Measurements from ENCODE around the gene SIN3A.

DNA sequence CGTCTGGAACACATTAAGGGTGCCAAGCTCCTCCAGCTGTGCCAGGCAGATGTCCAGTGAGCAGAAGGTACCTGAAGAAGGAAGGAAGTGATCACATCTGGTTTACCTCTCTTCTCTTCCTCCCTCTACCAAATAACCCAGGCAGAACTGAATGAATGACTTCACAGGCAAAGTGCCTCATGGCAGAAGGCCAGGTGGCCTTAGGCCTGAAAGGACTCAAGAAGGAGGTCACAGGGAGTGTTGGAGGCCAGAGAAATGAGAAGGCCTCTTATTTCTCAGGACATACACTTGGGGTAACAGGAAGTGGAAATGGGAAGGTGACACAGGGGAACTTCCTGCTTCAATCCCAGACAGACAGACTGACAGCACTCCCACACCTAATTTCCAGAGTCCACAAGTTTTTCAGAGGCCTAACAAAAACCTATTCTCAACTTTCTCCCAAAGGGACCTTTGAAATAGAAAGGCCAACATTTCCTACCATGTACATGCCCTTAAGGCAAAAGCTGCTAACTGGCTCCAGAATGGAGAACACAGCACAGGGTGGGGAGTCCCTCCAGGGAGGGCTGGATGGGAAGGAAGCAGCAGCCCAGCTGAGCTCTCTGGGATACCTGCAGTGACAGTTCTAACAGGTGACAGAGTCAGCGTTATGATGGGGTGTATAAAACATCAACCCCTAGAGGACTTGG lies 17.6 kb upstream of the SIN3A start:
- no peak for TF ChIP-seq EZH2phosphoT487 (IDR thresholded peaks at IDR 0.05; ENCODE audit: borderline replicate concordance, low read length)
- TF ChIP-seq, protein P1, sequence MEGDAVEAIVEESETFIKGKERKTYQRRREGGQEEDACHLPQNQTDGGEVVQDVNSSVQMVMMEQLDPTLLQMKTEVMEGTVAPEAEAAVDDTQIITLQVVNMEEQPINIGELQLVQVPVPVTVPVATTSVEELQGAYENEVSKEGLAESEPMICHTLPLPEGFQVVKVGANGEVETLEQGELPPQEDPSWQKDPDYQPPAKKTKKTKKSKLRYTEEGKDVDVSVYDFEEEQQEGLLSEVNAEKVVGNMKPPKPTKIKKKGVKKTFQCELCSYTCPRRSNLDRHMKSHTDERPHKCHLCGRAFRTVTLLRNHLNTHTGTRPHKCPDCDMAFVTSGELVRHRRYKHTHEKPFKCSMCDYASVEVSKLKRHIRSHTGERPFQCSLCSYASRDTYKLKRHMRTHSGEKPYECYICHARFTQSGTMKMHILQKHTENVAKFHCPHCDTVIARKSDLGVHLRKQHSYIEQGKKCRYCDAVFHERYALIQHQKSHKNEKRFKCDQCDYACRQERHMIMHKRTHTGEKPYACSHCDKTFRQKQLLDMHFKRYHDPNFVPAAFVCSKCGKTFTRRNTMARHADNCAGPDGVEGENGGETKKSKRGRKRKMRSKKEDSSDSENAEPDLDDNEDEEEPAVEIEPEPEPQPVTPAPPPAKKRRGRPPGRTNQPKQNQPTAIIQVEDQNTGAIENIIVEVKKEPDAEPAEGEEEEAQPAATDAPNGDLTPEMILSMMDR (IDR thresholded peaks at IDR 0.05; ENCODE audit: low read depth, low read length, poor library complexity, severe bottlenecking) = no peak
